GM19438 (cell line): ENCODE data around the gene ZNF205.

Experiments used
- ATAC-seq: cut with Tn5 transposase; IDR thresholded peaks from one replicate; pipeline ENCODE4 v1.9.1; 2021; ENCODE audit warnings: low read depth; ENCODE audit not compliant: unreplicated experiment

The ZNF205 gene

GRCh38 chr16:3099732-3100499 lies 12.5 kb upstream of the ZNF205 start:
- ATAC-seq = no peak

GRCh38 chr16:3101018-3101840 lies 11.2 kb upstream of the ZNF205 start:
- no peak for ATAC-seq

GRCh38 chr16:3101841-3102470 lies 10.4 kb upstream of the ZNF205 start:
- no peak for ATAC-seq

GRCh38 chr16:3106205-3106928 lies 6.0 kb upstream of the ZNF205 start:
- peak; percentile 75 for ATAC-seq

GRCh38 chr16:3112881-3113574 lies 642 bp downstream of the ZNF205 start:
- no peak for ATAC-seq

GRCh38 chr16:3113765-3114479 lies 1.5 kb downstream of the ZNF205 start:
- ATAC-seq = no peak

- no peak for ATAC-seq
Measured at GRCh38 chr16:3115003-3115402, 2.6 kb downstream of the ZNF205 start.

- ATAC-seq = no peak
Measured at GRCh38 chr16:3115561-3115960, 3.2 kb downstream of the ZNF205 start.

- ATAC-seq = no peak
Measured at GRCh38 chr16:3118204-3118790, 5.9 kb downstream of the ZNF205 start.

GRCh38 chr16:3118846-3119245 lies 6.5 kb downstream of the ZNF205 start:
- ATAC-seq = no peak

GRCh38 chr16:3119286-3119685 lies 6.9 kb downstream of the ZNF205 start:
- no peak for ATAC-seq

GRCh38 chr16:3119701-3120408 lies 7.5 kb downstream of the ZNF205 start:
- ATAC-seq = no peak

GRCh38 chr16:3120435-3120834 lies 8.0 kb downstream of the ZNF205 start:
- ATAC-seq = no peak

GRCh38 chr16:3121851-3122467 lies 9.6 kb downstream of the ZNF205 start:
- no peak for ATAC-seq

- no peak for ATAC-seq
Measured at GRCh38 chr16:3122926-3123570, 10.7 kb downstream of the ZNF205 start.

GRCh38 chr16:3123986-3124886 lies 11.8 kb downstream of the ZNF205 start:
- peak; percentile 89 for ATAC-seq

- no peak for ATAC-seq
Measured at GRCh38 chr16:3127745-3128144, 15.4 kb downstream of the ZNF205 start.
